DMS153 treated with DMSO at 0.1 percent for 48 hours (cell line): ENCODE data around the gene YARS1.

Source experiments
- DNase-seq: peaks from one replicate; lab custom pipeline; 2025; ENCODE audit not compliant: unreplicated experiment; lab: John Stamatoyannopoulos, UW

The YARS1 gene

GRCh38 chr1:32817159-32817814 is at the start of gene YARS1, which contains the start of gene S100PBP:
Gene YARS1, minus strand, starts transcription at chr1:32817358. Its CDS starts 114 bp downstream, at chr1:32817244.
Gene S100PBP, plus strand, starts transcription at chr1:32817653. Its CDS starts 8,447 bp downstream, at chr1:32826100.
- peak; percentile 100 for DNase-seq

DNA sequence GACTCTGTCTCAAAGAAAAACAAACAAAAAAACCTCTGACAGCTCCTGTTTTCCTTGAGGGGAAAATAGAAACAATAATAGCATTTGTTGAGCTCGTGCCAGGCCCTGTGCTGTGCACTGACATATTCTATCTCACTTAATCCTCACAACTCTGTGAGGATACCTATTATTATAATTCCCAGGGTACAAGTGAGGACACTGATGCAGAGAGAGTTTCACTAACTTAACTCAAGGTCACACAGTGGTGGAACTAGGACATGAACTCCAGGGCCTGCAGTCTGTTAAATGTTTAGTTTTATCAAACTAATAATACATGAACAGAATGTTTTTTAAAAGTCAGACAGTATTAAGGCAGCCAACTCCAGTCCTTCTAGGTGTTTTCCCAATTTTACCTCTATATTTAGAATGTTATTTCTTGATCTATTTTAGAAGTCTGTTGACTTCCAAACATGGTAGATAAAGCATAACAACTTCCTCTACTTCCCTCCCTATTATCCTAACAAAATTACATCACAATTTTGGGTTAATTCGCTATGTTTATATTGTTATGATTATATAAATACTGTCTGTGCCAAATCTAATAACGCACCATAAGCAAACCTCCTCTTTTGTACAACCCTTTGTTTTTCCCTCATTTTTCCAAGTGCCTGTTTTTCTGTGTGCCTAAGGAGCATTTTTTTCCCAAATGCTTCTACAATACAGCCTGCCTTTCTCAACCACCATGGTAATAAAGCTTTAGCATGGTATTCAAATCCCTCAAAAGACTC is 48.7 kb upstream of the YARS1 start:
- DNase-seq, result no peak

GRCh38 chr1:32864375-32865019 is 47.3 kb upstream of the YARS1 start:
- DNase-seq, result no peak

- DNase-seq, result no peak
These were observed 46.7 kb upstream of the YARS1 start for GRCh38 chr1:32863881-32864245.

DNA sequence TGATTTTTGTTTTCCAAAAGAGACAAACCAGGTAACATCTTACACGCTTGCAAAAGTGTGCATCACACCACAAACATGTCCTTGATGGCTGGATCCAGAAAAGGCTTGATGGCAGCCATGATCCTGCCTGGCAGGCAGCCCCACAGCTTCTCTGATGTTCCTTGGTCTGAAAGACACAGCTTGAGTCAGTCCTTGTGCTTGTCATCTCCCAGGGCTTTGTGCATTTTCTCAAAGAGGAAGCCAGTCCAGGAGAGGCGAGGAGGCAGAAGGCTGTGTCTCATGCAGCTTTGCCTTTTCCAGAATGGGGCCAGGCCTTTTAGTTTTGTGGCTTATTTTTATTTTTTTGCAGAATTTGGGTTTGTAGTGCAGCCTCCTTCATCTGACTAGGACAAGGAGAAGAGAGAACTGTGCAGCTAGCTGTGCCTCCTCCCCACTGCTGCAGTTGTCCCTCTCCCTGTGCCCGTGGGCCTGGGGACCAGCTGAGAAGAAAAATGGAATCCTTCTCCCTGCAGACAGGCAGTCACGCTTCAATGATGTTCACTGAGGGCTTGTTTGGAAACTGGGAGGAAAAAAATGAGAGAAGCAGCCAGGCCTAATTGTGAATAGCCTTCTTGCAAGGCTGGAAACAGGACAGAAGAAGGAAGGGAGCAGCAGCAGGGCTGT is 46.2 kb upstream of the YARS1 start:
- DNase-seq, result no peak

- no peak for DNase-seq
These were observed 44.9 kb upstream of the YARS1 start for GRCh38 chr1:32861904-32862695.

GRCh38 chr1:32860566-32860965 is 43.4 kb upstream of the YARS1 start:
- DNase-seq, result no peak

DNA sequence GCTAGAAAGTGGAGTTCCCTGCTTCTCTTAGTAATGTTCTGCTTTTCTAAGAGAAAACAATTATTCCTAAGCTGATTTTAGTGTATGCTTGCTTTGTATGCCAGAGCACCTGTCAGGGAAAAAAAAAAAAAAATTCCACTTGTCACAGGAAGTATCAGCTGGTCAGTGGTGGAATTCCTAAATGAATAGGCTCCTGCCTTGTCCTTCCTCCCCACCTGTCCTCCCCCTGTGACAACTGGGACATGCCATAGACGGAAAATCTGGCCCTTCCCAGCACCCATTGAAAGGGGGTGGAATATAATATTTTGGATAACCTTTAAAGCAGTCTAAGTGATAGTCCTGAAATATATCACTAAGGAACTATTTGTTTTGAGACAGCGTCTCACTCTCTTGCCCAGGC is 42.8 kb upstream of the YARS1 start:
- DNase-seq, result no peak

DNA sequence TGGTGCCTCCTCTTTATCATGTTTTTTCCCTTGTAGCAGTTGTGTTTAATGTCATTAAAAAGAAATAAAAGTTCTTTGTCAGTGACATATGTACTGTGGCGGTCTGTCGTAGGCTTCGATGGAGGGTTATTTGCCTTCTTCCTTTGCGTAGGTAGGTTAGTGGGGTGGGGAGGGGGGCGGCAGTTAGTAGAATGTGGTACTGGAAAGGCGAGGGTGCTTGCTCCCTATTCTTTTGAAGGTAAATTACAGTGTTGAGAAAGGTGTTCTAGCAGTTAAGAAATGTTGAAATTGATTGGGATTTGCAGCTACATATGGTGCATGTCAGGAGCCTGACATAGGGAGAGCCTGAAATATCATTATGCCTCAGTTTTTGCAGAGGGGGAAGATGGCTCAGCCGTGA is 41.6 kb upstream of the YARS1 start:
- DNase-seq, result no peak

DNA sequence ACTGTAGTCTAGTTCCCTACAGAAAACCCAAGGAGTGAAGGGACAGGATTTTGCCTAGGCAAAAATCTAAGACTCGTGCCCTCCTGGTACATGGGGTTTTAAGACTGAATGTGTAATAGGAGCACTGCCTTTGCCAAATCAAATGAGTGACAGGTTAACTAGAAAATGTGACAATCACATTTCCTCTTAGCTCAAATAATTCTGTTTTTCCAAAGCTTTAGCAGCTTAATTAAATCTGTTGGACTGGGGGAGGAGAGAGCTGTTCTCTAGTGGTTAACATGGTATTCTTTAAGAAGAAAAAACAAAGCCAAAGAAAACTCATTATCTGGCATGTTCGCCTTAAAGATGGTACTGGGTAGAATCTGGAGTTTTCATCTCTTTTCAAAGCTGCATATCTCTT is 41.0 kb upstream of the YARS1 start:
- DNase-seq, result no peak

- DNase-seq, result no peak
These were observed 38.9 kb upstream of the YARS1 start for GRCh38 chr1:32855861-32856617.

- no peak for DNase-seq
These were observed 31.4 kb upstream of the YARS1 start for GRCh38 chr1:32848354-32849063.

GRCh38 chr1:32831878-32832277 is 14.7 kb upstream of the YARS1 start:
- no peak for DNase-seq

- no peak for DNase-seq
These were observed 13.1 kb upstream of the YARS1 start for GRCh38 chr1:32830092-32830852.

DNA sequence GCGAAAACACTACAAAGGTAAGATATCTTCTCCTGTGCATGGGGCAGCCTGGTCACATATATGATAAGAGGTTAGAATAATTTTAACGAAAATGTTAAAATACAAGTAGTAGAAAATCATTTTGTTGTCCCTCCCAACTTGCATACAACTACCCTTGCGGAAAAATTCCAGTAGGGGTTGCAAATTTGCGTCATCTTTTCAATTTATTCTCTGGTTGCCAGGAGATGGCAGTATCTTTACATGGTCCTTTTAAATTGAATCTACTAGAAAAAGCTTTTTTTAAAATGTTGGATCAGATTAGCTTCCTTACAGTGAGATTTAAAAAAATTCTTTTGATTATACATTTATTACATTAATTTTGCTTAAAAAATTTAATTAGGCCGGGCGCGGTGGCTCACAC is 11.2 kb upstream of the YARS1 start:
- DNase-seq, result no peak

DNA sequence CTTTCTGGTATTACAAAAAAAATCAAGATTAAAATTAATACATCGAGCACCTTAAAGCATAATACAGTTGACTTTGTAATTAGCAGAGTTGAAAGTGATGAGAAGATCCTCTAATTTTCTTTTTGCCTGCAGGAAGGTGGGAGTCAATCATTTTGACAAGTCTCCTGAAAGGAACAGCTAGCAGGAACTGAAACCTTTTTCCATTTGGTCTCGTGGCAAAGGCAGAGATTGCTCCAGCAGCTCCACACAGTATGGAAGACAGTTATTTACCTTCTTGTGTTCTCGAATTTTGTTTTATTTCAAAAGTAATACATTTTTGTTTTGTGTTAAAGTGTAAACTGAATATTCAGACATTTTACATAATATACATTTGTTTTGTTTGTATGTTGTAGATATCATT is 8.0 kb upstream of the YARS1 start:
- no peak for DNase-seq

GRCh38 chr1:32818804-32819541 is 1.8 kb upstream of the YARS1 start:
- no peak for DNase-seq
